ENCODE measurements around the gene LAPTM4A. TPM values are rescaled to one million over a fixed set of nuclear protein-coding genes. Genes with fewer than 3 reads are reported as not detected.

Gene LAPTM4A
- total RNA-seq, 2 donors from 2014 or later: 285 to 291 TPM

GRCh38 chr2:20081841-20082240, 30.4 kb upstream of the LAPTM4A start:
- Histone ChIP-seq H3K9ac (ENCODE audit: extremely low read depth, low read length, poor library complexity, severe bottlenecking) (no peak overlapping the region), H3K4me1 (ENCODE audit: control insufficient read depth, insufficient read depth, low read length) (peaks cover 11% of the 10 kb centered on the region), H3K27ac (ENCODE audit: low read depth, low read length) (no peak overlapping the region), H3K36me3 (ENCODE audit: control insufficient read depth, insufficient read depth, low read length) (no peaks in the 10 kb centered on the region), H3K4me3 (ENCODE audit: low read length) (no peak overlapping the region), H3K9me3 (ENCODE audit: control insufficient read depth, low read length) (peaks cover 10% of the 10 kb centered on the region), H3K27me3 (ENCODE audit: control insufficient read depth, insufficient read depth, low read length, poor library complexity, severe bottlenecking) (no peaks in the 10 kb centered on the region)
- Mint-ChIP-seq H3K9me3 (peaks cover 6% of the 10 kb centered on the region), H3K36me3 (ENCODE audit: low read depth) (no peaks in the 10 kb centered on the region), H3K27ac (no peak overlapping the region), H3K4me3 (no peak overlapping the region), H3K4me1 (peaks cover 20% of the 10 kb centered on the region), H3K27me3 (ENCODE audit: insufficient read depth) (no peaks in the 10 kb centered on the region)
- no peak for DNase-seq
- TF ChIP-seq, protein P1, sequence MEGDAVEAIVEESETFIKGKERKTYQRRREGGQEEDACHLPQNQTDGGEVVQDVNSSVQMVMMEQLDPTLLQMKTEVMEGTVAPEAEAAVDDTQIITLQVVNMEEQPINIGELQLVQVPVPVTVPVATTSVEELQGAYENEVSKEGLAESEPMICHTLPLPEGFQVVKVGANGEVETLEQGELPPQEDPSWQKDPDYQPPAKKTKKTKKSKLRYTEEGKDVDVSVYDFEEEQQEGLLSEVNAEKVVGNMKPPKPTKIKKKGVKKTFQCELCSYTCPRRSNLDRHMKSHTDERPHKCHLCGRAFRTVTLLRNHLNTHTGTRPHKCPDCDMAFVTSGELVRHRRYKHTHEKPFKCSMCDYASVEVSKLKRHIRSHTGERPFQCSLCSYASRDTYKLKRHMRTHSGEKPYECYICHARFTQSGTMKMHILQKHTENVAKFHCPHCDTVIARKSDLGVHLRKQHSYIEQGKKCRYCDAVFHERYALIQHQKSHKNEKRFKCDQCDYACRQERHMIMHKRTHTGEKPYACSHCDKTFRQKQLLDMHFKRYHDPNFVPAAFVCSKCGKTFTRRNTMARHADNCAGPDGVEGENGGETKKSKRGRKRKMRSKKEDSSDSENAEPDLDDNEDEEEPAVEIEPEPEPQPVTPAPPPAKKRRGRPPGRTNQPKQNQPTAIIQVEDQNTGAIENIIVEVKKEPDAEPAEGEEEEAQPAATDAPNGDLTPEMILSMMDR (conservative IDR thresholded peaks at IDR 0.05): no peak
- WGBS, 2 experiments (ENCODE audit: insufficient coverage in 1 of 2, insufficient read length in 1 of 2): 100% methylated on average over 1 of the region's 2 CpGs; no CpG with 5 or more reads in 1 of the 2 experiments

GRCh38 chr2:20080839-20081415, 29.5 kb upstream of the LAPTM4A start:
- H3K27ac ChIP-seq (ENCODE audit: low read depth, low read length): peak overlapping the region; percentile 29
- no peaks in the 10 kb centered on the region for H3K27me3 ChIP-seq (ENCODE audit: control insufficient read depth, insufficient read depth, low read length, poor library complexity, severe bottlenecking)
- no peak overlapping the region for H3K27ac Mint-ChIP-seq
- H3K9me3 Mint-ChIP-seq: peaks cover 9% of the 10 kb centered on the region
- H3K4me1 Mint-ChIP-seq: peaks cover 20% of the 10 kb centered on the region
- H3K4me3 ChIP-seq (ENCODE audit: low read length): no peak overlapping the region
- H3K36me3 ChIP-seq (ENCODE audit: control insufficient read depth, insufficient read depth, low read length): no peaks in the 10 kb centered on the region
- no peak overlapping the region for H3K4me3 Mint-ChIP-seq
- H3K9ac ChIP-seq (ENCODE audit: extremely low read depth, low read length, poor library complexity, severe bottlenecking): no peak overlapping the region
- 57 to 71% methylated on average over 5 to 8 of the region's 8 CpGs for WGBS, 2 experiments (ENCODE audit: insufficient coverage in 1 of 2, insufficient read length in 1 of 2)
- TF ChIP-seq, protein P1 (conservative IDR thresholded peaks at IDR 0.05): peak; percentile 12
- peak; percentile 79 for DNase-seq
- H3K9me3 ChIP-seq (ENCODE audit: control insufficient read depth, low read length): peaks cover 13% of the 10 kb centered on the region
- no peaks in the 10 kb centered on the region for H3K27me3 Mint-ChIP-seq (ENCODE audit: insufficient read depth)
- H3K4me1 ChIP-seq (ENCODE audit: control insufficient read depth, insufficient read depth, low read length): peaks cover 11% of the 10 kb centered on the region
- no peaks in the 10 kb centered on the region for H3K36me3 Mint-ChIP-seq (ENCODE audit: low read depth)

- H3K36me3 ChIP-seq (ENCODE audit: control insufficient read depth, insufficient read depth, low read length): no peaks in the 10 kb centered on the region
- 89 to 94% methylated on average over 9 to 10 of the region's 10 CpGs for WGBS, 2 experiments (ENCODE audit: insufficient coverage in 1 of 2, insufficient read length in 1 of 2)
- no peak overlapping the region for H3K27ac ChIP-seq (ENCODE audit: low read depth, low read length)
- Mint-ChIP-seq H3K4me3 (no peak overlapping the region), H3K27me3 (ENCODE audit: insufficient read depth) (no peaks in the 10 kb centered on the region), H3K9me3 (peaks cover 9% of the 10 kb centered on the region), H3K27ac (no peak overlapping the region), H3K36me3 (ENCODE audit: low read depth) (no peaks in the 10 kb centered on the region), H3K4me1 (peaks cover 20% of the 10 kb centered on the region)
- DNase-seq: no peak
- no peaks in the 10 kb centered on the region for H3K27me3 ChIP-seq (ENCODE audit: control insufficient read depth, insufficient read depth, low read length, poor library complexity, severe bottlenecking)
- TF ChIP-seq, protein P1 (conservative IDR thresholded peaks at IDR 0.05): no peak
- H3K4me1 ChIP-seq (ENCODE audit: control insufficient read depth, insufficient read depth, low read length): peaks cover 11% of the 10 kb centered on the region
- peaks cover 13% of the 10 kb centered on the region for H3K9me3 ChIP-seq (ENCODE audit: control insufficient read depth, low read length)
- H3K9ac ChIP-seq (ENCODE audit: extremely low read depth, low read length, poor library complexity, severe bottlenecking): no peak overlapping the region
- H3K4me3 ChIP-seq (ENCODE audit: low read length): no peak overlapping the region
Observed at GRCh38 chr2:20080428-20080827, 29.0 kb upstream of the LAPTM4A start.

Measured in endodermal cell (in vitro differentiated cells).